MCF 10A (cell line): Measurements from ENCODE around the gene PCDHB7. TPM values are rescaled to one million over a fixed set of nuclear protein-coding genes. Genes with fewer than 3 reads are reported as not detected.
A peak's percentile ranks its signal among the peaks of the same experiment; 100 is the strongest.
"Not testable (repeated sequence)": the region's sequence is repeated elsewhere in the genome, so short reads cannot be mapped to it uniquely, and the experiment has no call there.

Experiments
- Bru-seq: library from RNA; stranded (reverse); fragments of 400-500 nt; gene quantifications from one replicate; lab custom pipeline; 2021; lab: Mats Ljungman, UMichigan
- BruChase-seq, 2 experiments: library from RNA; stranded (reverse); fragments of 400-500 nt; gene quantifications; one replicate each; lab custom pipeline; 2021; lab: Mats Ljungman, UMichigan
- BruUV-seq: library from RNA; stranded (reverse); fragments of 400-500 nt; replicated peaks from 2 replicates; lab custom pipeline; 2021; lab: Mats Ljungman, UMichigan
- CTCF ChIA-PET: fragments of 300-600 bp; sonication (Branson Sonifier 250); formaldehyde crosslinking; extraction: SDS; loops from one replicate; lab custom pipeline; 2021; ENCODE audit warnings: antibody characterized with exemption, inconsistent platforms; lab: Yijun Ruan, JAX
- POLR2A ChIA-PET: fragments of 300-600, 350-650 bp; sonication (Branson Sonifier 250); formaldehyde crosslinking; extraction: SDS; loops from one replicate; lab custom pipeline; 2020; ENCODE audit warnings: antibody characterized with exemption, inconsistent platforms; lab: Yijun Ruan, JAX
- DNase-seq: peaks from one replicate; pipeline ENCODE4 v3.0.0-alpha.2; 2018; ENCODE audit not compliant: unreplicated experiment
- H3K27ac Mint-ChIP-seq: one replicate; pipeline ENCODE4 v1.8.0; 2022; ENCODE audit warnings: mild to moderate bottlenecking, low read depth, mixed read lengths; ENCODE audit not compliant: unreplicated experiment
- H3K27me3 Mint-ChIP-seq: one replicate; pipeline ENCODE4 v1.8.0; 2022; ENCODE audit warnings: mixed read lengths; ENCODE audit not compliant: insufficient read depth, unreplicated experiment
- H3K36me3 Mint-ChIP-seq: one replicate; pipeline ENCODE4 v1.8.0; 2022; ENCODE audit warnings: mild to moderate bottlenecking, moderate library complexity, mixed read lengths; ENCODE audit not compliant: insufficient read depth, unreplicated experiment
- H3K4me1 Mint-ChIP-seq: one replicate; pipeline ENCODE4 v1.8.0; 2022; ENCODE audit warnings: mixed read lengths; ENCODE audit not compliant: insufficient read depth, unreplicated experiment
- H3K4me3 Mint-ChIP-seq: one replicate; pipeline ENCODE4 v1.8.0; 2022; ENCODE audit warnings: mild to moderate bottlenecking, moderate library complexity, mixed read lengths; ENCODE audit not compliant: unreplicated experiment
- H3K9me3 Mint-ChIP-seq: one replicate; pipeline ENCODE4 v1.8.0; 2022; ENCODE audit warnings: mixed read lengths; ENCODE audit not compliant: unreplicated experiment
- intact Hi-C: fragments of 100-400 bp; cut with micrococcal nuclease; formaldehyde crosslinking; loops from 2 replicates; pipeline ENCODE4 v1.14.1; 2022
- long read RNA-seq: library from polyadenylated mRNA; stranded (forward); transcript quantifications from one replicate; pipeline ENCODE4 v2.0.0, GENCODE V29; 2022
- total RNA-seq: library from RNA; stranded (reverse); gene quantifications from 2 replicates; pipeline ENCODE4 v1.2.3, GENCODE V29; 2022
- TF ChIP-seq, protein P1 (sequence below): fragments of 200-600 bp; IDR thresholded peaks from one replicate; pipeline ENCODE4 v1.8.0; 2022; ENCODE audit warnings: antibody characterized with exemption, mild to moderate bottlenecking; ENCODE audit not compliant: unreplicated experiment

Gene PCDHB7
- total RNA-seq (0.28 and 0.29 TPM in 2 replicates), Bru-seq, nascent RNA (percentile 24 among the genes with signal in this experiment), BruChase-seq, experiment 1, labeled RNA remaining after a 6-hour chase (percentile 55 among the genes with signal in this experiment), BruChase-seq, experiment 2, labeled RNA remaining after a 2-hour chase (percentile 33 among the genes with signal in this experiment)
- long read RNA-seq, partial matches to known transcripts: 0 of 1 reads
- long read RNA-seq, other reads (novel, unspliced or antisense): 0 of 1 reads

- BruUV-seq: no TSS peak
- Mint-ChIP-seq H3K9me3 (peaks cover 24% of the 10 kb centered on the region), H3K27me3 (no peaks in the 10 kb centered on the region), H3K4me3 (peak within 1 kb of the TSS; percentile 51), H3K4me1 (no peaks in the 10 kb centered on the region), H3K27ac (peak within 1 kb of the TSS; percentile 7), H3K36me3 (no peaks in the 10 kb centered on the region)
- peak; percentile 68 for DNase-seq
- CTCF ChIA-PET: interaction anchor here (1.0 to 1.3 kb wide), 3 partner anchors 11 to 30 kb away, joined by 3 to 4 read pairs (median 4); partner anchors contain the start of gene PCDHB10
- POLR2A ChIA-PET: no interaction called here
- TF ChIP-seq, protein P1, sequence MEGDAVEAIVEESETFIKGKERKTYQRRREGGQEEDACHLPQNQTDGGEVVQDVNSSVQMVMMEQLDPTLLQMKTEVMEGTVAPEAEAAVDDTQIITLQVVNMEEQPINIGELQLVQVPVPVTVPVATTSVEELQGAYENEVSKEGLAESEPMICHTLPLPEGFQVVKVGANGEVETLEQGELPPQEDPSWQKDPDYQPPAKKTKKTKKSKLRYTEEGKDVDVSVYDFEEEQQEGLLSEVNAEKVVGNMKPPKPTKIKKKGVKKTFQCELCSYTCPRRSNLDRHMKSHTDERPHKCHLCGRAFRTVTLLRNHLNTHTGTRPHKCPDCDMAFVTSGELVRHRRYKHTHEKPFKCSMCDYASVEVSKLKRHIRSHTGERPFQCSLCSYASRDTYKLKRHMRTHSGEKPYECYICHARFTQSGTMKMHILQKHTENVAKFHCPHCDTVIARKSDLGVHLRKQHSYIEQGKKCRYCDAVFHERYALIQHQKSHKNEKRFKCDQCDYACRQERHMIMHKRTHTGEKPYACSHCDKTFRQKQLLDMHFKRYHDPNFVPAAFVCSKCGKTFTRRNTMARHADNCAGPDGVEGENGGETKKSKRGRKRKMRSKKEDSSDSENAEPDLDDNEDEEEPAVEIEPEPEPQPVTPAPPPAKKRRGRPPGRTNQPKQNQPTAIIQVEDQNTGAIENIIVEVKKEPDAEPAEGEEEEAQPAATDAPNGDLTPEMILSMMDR: peak; percentile 59
- intact Hi-C loops: no loop called here
These were observed at the start of gene PCDHB7 for GRCh38 chr5:141172381-141173204. TSS of gene PCDHB7 (plus strand) at chr5:141172644. CDS start at chr5:141172836, 192 bp downstream.

DNA sequence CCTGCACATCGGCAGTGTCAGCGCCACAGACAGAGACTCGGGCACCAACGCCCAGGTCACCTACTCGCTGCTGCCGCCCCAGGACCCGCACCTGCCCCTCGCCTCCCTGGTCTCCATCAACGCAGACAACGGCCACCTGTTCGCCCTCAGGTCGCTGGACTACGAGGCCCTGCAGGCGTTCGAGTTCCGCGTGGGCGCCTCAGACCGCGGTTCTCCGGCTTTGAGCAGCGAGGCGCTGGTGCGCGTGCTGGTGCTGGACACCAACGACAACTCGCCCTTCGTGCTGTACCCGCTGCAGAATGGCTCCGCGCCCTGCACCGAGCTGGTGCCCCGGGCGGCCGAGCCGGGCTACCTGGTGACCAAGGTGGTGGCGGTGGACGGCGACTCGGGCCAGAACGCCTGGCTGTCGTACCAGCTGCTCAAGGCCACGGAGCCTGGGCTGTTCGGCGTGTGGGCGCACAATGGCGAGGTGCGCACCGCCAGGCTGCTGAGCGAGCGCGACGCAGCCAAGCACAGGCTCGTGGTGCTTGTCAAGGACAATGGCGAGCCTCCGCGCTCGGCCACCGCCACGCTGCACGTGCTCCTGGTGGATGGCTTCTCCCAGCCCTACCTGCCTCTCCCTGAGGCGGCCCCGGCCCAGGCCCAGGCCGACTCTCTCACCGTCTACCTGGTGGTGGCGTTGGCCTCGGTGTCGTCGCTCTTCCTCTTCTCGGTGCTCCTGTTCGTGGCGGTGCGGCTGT, 48.9 kb upstream of the PCDHB7 start:
- BruUV-seq, H3K9me3 Mint-ChIP-seq, intact Hi-C loops, H3K27me3 Mint-ChIP-seq, H3K4me3 Mint-ChIP-seq, H3K4me1 Mint-ChIP-seq, H3K27ac Mint-ChIP-seq, H3K36me3 Mint-ChIP-seq, DNase-seq, POLR2A ChIA-PET: not testable (repeated sequence)
- CTCF ChIA-PET: interaction anchor here (1.1 to 1.3 kb wide), 2 partner anchors 250 to 316 kb away, joined by 3 to 5 read pairs; no protein-coding TSS in a partner anchor

DNA sequence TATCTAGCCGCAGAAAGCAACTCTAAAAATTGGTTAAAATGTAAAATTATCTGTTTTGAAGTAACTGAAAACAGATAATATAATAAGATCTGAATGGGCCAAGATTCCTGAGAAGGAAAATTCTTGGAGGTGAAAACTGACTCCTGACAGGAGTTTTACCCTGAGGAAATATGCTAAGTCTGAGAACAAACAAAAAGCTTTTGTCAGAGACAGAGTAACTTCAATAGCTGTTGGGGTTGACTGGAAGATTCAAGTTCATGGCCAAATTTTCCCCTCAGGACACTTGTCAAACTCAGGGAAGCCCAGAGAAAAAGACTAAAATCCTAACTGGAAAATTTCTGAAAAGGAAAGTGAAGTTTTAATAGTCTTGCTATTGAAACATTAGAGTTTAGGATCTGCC, 45.1 kb upstream of the PCDHB7 start:
- intact Hi-C loops: no loop called here
- H3K9me3 Mint-ChIP-seq: peaks cover 7% of the 10 kb centered on the region
- DNase-seq: no peak
- no peaks in the 10 kb centered on the region for H3K27me3 Mint-ChIP-seq
- POLR2A ChIA-PET: interaction anchor here (0.6 kb wide), 1 partner anchor 243 kb away, joined by 3 read pairs; the partner anchor contains the start of gene PCDHGB3
- H3K27ac Mint-ChIP-seq: no peak overlapping the region
- H3K36me3 Mint-ChIP-seq: peaks cover 6% of the 10 kb centered on the region
- no peak overlapping the region for H3K4me3 Mint-ChIP-seq
- H3K4me1 Mint-ChIP-seq: no peaks in the 10 kb centered on the region
- CTCF ChIA-PET: interaction anchor here (2.1 kb wide), 1 partner anchor 437 kb away, joined by 7 read pairs; no protein-coding TSS in a partner anchor
- BruUV-seq: no TSS peak
- TF ChIP-seq, protein P1: no peak

- peak; percentile 18 for DNase-seq
- peak within 1 kb of the TSS; percentile 93 for H3K27ac Mint-ChIP-seq
These were observed 37.3 kb upstream of the PCDHB7 start, which contains the start of gene PCDHB5 for GRCh38 chr5:141135030-141135717. TSS of gene PCDHB5 (plus strand) at chr5:141135206. CDS start at chr5:141135435, 229 bp downstream.

More at GRCh38 chr5:141135030-141135717, 37.3 kb upstream of the PCDHB7 start, which contains the start of gene PCDHB5:
- Mint-ChIP-seq H3K4me1 (no peaks in the 10 kb centered on the region), H3K4me3 (peak within 1 kb of the TSS; percentile 96), H3K9me3 (peaks cover 41% of the 10 kb centered on the region), H3K27me3 (no peaks in the 10 kb centered on the region), H3K36me3 (peaks cover 11% of the 10 kb centered on the region)
- TSS peak; percentile 60 for BruUV-seq
- POLR2A ChIA-PET: no interaction called here
- CTCF ChIA-PET: interaction anchor here (0.7 to 0.9 kb wide), 3 partner anchors 13 to 386 kb away, joined by 3 read pairs; no protein-coding TSS in a partner anchor
- intact Hi-C loops: no loop called here
- TF ChIP-seq, protein P1: peak; percentile 60
